Measurements from ENCODE around the gene TCF7L2.

Gene TCF7L2

GRCh38 chr10:113017376-113017775 lies 67.3 kb downstream of the TCF7L2 start:
- TF ChIP-seq CTCF (IDR thresholded peaks at IDR 0.05), result no peak

GRCh38 chr10:113018034-113018433 lies 68.0 kb downstream of the TCF7L2 start:
- no peak for TF ChIP-seq CTCF (IDR thresholded peaks at IDR 0.05)

- TF ChIP-seq CTCF (IDR thresholded peaks at IDR 0.05), result no peak
These were observed 69.0 kb downstream of the TCF7L2 start for GRCh38 chr10:113019096-113019495.

GRCh38 chr10:113019692-113020474 lies 69.8 kb downstream of the TCF7L2 start:
- TF ChIP-seq CTCF (IDR thresholded peaks at IDR 0.05), result no peak

- no peak for TF ChIP-seq CTCF (IDR thresholded peaks at IDR 0.05)
These were observed 70.4 kb downstream of the TCF7L2 start for GRCh38 chr10:113020475-113020753.

GRCh38 chr10:113020838-113021237 lies 70.8 kb downstream of the TCF7L2 start:
- no peak for TF ChIP-seq CTCF (IDR thresholded peaks at IDR 0.05)

- TF ChIP-seq CTCF (IDR thresholded peaks at IDR 0.05), result no peak
These were observed 71.4 kb downstream of the TCF7L2 start for GRCh38 chr10:113021268-113022040.

All from LNCAP (cell line).